AG04450 (cell line): ENCODE data around the gene ZNRF4. TPM values are rescaled to one million over a fixed set of nuclear protein-coding genes. Genes with fewer than 3 reads are reported as not detected.

Experiments used
- CTCF ChIA-PET: fragments of 300-600, 350-600 bp; formaldehyde crosslinking; extraction: SDS; loops from one replicate; lab custom pipeline; 2022; ENCODE audit warnings: antibody characterized with exemption, inconsistent platforms; lab: Charles Lee
- POLR2A ChIA-PET: fragments of 350-600 bp; formaldehyde crosslinking; extraction: SDS; loops from one replicate; lab custom pipeline; 2021; ENCODE audit warnings: antibody characterized with exemption, inconsistent platforms; lab: Yijun Ruan, JAX
- DNase-seq: peaks from one replicate; pipeline ENCODE4 v3.0.0-alpha.2; 2011; ENCODE audit warnings: low read depth, low spot score
- H3K27ac ChIP-seq: one replicate; pipeline ENCODE4 v1.5.1; 2012; ENCODE audit warnings: low read depth, low read length, control low read depth
- H3K27me3 ChIP-seq: one replicate; pipeline ENCODE4 v1.6.0; 2012; ENCODE audit warnings: low read length; ENCODE audit not compliant: control insufficient read depth, insufficient read depth
- H3K4me3 ChIP-seq: 2 replicates; pipeline ENCODE4 v1.5.1; 2011; ENCODE audit warnings: mild to moderate bottlenecking, low read depth, low read length, control low read depth
- H3K9me3 ChIP-seq: 2 replicates; pipeline ENCODE4 v1.5.1; 2012; ENCODE audit warnings: low read length; ENCODE audit not compliant: control insufficient read depth, insufficient read depth
- CTCF ChIP-seq: IDR thresholded peaks from 2 replicates; pipeline ENCODE4 v1.5.1; 2011; ENCODE audit warnings: low read depth, low read length, control low read depth, inconsistent platforms
- polyA plus RNA-seq: library from polyadenylated mRNA; depleted of rRNA; stranded (reverse); fragments of >200 nt; gene quantifications from 2 replicates; pipeline ENCODE4 v1.2.3, GENCODE V29; 2011

The ZNRF4 gene
- polyA plus RNA-seq, 1 experiment, result not detected

- H3K27ac ChIP-seq, result no peak overlapping the region
- H3K9me3 ChIP-seq, result no peaks in the 10 kb centered on the region; the same call in 1 of the 2 replicates
- TF ChIP-seq CTCF, result no peak
- ChIA-PET CTCF (no interaction called here), POLR2A (no interaction called here)
- H3K27me3 ChIP-seq, result peaks cover 4% of the 10 kb centered on the region
- DNase-seq, result no peak
- no peak overlapping the region for H3K4me3 ChIP-seq
Observed at GRCh38 chr19:5460748-5461147, 5.5 kb downstream of the ZNRF4 start.

GRCh38 chr19:5463959-5464358, 8.7 kb downstream of the ZNRF4 start:
- H3K27ac ChIP-seq, result no peak overlapping the region
- H3K27me3 ChIP-seq, result peaks cover 17% of the 10 kb centered on the region
- CTCF ChIA-PET, result no interaction called here
- TF ChIP-seq CTCF, result no peak
- POLR2A ChIA-PET, result no interaction called here
- H3K9me3 ChIP-seq, result no peaks in the 10 kb centered on the region; the same call in 1 of the 2 replicates
- H3K4me3 ChIP-seq, result no peak overlapping the region
- DNase-seq, result no peak

- no peak for TF ChIP-seq CTCF
- Histone ChIP-seq H3K9me3 (no peaks in the 10 kb centered on the region; the same call in 1 of the 2 replicates), H3K27ac (no peak overlapping the region), H3K27me3 (peaks cover 17% of the 10 kb centered on the region), H3K4me3 (no peak overlapping the region)
- ChIA-PET POLR2A (no interaction called here), CTCF (no interaction called here)
- DNase-seq, result no peak
Observed at GRCh38 chr19:5466072-5466471, 10.9 kb downstream of the ZNRF4 start.

- no peak overlapping the region for H3K4me3 ChIP-seq
- POLR2A ChIA-PET, result interaction anchor here (0.6 kb wide), 1 partner anchor 10 kb away, joined by 7 read pairs; no protein-coding TSS in a partner anchor
- CTCF ChIA-PET, result no interaction called here
- no peak for TF ChIP-seq CTCF
- H3K27me3 ChIP-seq, result peaks cover 15% of the 10 kb centered on the region
- no peaks in the 10 kb centered on the region; the same call in 1 of the 2 replicates for H3K9me3 ChIP-seq
- H3K27ac ChIP-seq, result no peak overlapping the region
- DNase-seq, result no peak
Observed at GRCh38 chr19:5466814-5467291, 11.6 kb downstream of the ZNRF4 start.

GRCh38 chr19:5470264-5470671, 15.1 kb downstream of the ZNRF4 start:
- DNase-seq, result no peak
- ChIA-PET CTCF (no interaction called here), POLR2A (no interaction called here)
- peaks cover 15% of the 10 kb centered on the region for H3K27me3 ChIP-seq
- no peaks in the 10 kb centered on the region; the same call in 1 of the 2 replicates for H3K9me3 ChIP-seq
- H3K27ac ChIP-seq, result no peak overlapping the region
- no peak for TF ChIP-seq CTCF
- H3K4me3 ChIP-seq, result no peak overlapping the region
